Colon (tissue), 2 donors: ENCODE results near the gene HUS1B.

Experiments
- FAIRE-seq: peaks from 2 replicates; lab custom pipeline; 2012; peaks lifted over from hg19 to GRCh38; lab: Jason Lieb, UNC
- donor health status: control.
- donor health status: control.

Gene HUS1B

GRCh38 chr6:621931-622330 is 35.0 kb downstream of the HUS1B start:
- no peak for FAIRE-seq

- FAIRE-seq = no peak
Measured at GRCh38 chr6:620950-621349, 36.0 kb downstream of the HUS1B start.

GRCh38 chr6:620166-620565 is 36.7 kb downstream of the HUS1B start:
- FAIRE-seq = no peak

- no peak for FAIRE-seq
Measured at GRCh38 chr6:617456-618100, 39.3 kb downstream of the HUS1B start.

- no peak for FAIRE-seq
Measured at GRCh38 chr6:613981-614380, 42.9 kb downstream of the HUS1B start.

- FAIRE-seq = no peak
Measured at GRCh38 chr6:611928-612327, 45.0 kb downstream of the HUS1B start.

- FAIRE-seq = no peak
Measured at GRCh38 chr6:610882-611281, 46.0 kb downstream of the HUS1B start.

GRCh38 chr6:609905-610304 is 47.0 kb downstream of the HUS1B start:
- FAIRE-seq = no peak

GRCh38 chr6:606829-607379 is 50.0 kb downstream of the HUS1B start:
- FAIRE-seq = no peak
